CD14-positive monocyte (primary cell): Measurements from ENCODE around the gene DMRT2. TPM values are rescaled to one million over a fixed set of nuclear protein-coding genes. Genes with fewer than 3 reads are reported as not detected.

Source experiments
- DNase-seq, 3 donors: peaks; one replicate each; pipeline ENCODE4 v3.0.0-alpha.2; 2011 to 2022
- H2AFZ ChIP-seq: 2 replicates; pipeline ENCODE4 v1.6.0; 2012; ENCODE audit warnings: mild to moderate bottlenecking, low read depth, low read length, inconsistent platforms; ENCODE audit not compliant: insufficient read depth, poor library complexity, severe bottlenecking
- H3K27ac ChIP-seq, 2 donors: 1 replicate in 1 of 2; 2 replicates in 1 of 2; pipeline ENCODE4 v1.5.1; 2012 to 2013; ENCODE audit warnings: low read length in 2 of 2, control low read depth in 1 of 2, inconsistent platforms in 1 of 2, low read depth in 1 of 2, mild to moderate bottlenecking in 1 of 2
- H3K27me3 ChIP-seq, 2 donors: one replicate each; pipeline versions ENCODE4 v1.6.0 to v1.6.1; 2011 to 2013; ENCODE audit warnings: low read length in 2 of 2; ENCODE audit not compliant: control insufficient read depth in 2 of 2, insufficient read depth in 2 of 2
- H3K36me3 ChIP-seq, 2 donors: replicated peaks in 1 of 2; 1 replicate in 1 of 2; 2 replicates in 1 of 2; pipeline versions ENCODE4 v1.5.1 to v1.6.1; 2012 to 2013; ENCODE audit warnings: low read length in 2 of 2, control low read depth in 1 of 2, inconsistent platforms in 1 of 2, mild to moderate bottlenecking in 1 of 2; ENCODE audit not compliant: insufficient read depth in 2 of 2, control insufficient read depth in 1 of 2
- H3K4me1 ChIP-seq, 2 donors: 1 replicate in 1 of 2; 2 replicates in 1 of 2; pipeline versions ENCODE4 v1.5.1 to v1.6.1; 2012 to 2013; ENCODE audit warnings: low read length in 2 of 2, control low read depth in 1 of 2, inconsistent platforms in 1 of 2, mild to moderate bottlenecking in 1 of 2, moderate library complexity in 1 of 2; ENCODE audit not compliant: insufficient read depth in 2 of 2, control insufficient read depth in 1 of 2
- H3K4me2 ChIP-seq: replicated peaks from 2 replicates; pipeline ENCODE3; 2012; ENCODE audit warnings: low read length, moderate library complexity, mild to moderate bottlenecking; ENCODE audit not compliant: poor library complexity, severe bottlenecking; ENCODE audit errors: extremely low read depth
- H3K4me3 ChIP-seq, 3 experiments: fragments of 200-600 bp in 1 of 3; sonication (generic) in 1 of 3; replicated peaks in 1 of 3; 1 replicate in 2 of 3; 2 replicates in 1 of 3; pipeline ENCODE4 v1.5.1; 2011 to 2013; ENCODE audit warnings: low read length in 3 of 3, mild to moderate bottlenecking in 3 of 3, control low read depth in 2 of 3, low read depth in 2 of 3, inconsistent platforms in 1 of 3, moderate library complexity in 1 of 3
- H3K79me2 ChIP-seq: 2 replicates; pipeline ENCODE4 v1.6.0; 2012; ENCODE audit warnings: mild to moderate bottlenecking, control low read depth, inconsistent platforms, low read length, moderate library complexity; ENCODE audit not compliant: insufficient read depth
- H3K9ac ChIP-seq: 2 replicates; pipeline ENCODE4 v1.6.0; 2017; ENCODE audit warnings: low read length, mild to moderate bottlenecking; ENCODE audit not compliant: insufficient read depth, poor library complexity, severe bottlenecking
- H3K9me3 ChIP-seq, 2 donors: replicated peaks in 1 of 2; 1 replicate in 1 of 2; 2 replicates in 1 of 2; pipeline versions ENCODE4 v1.5.1 to v1.6.1; 2012 to 2013; ENCODE audit warnings: low read length in 2 of 2, control low read depth in 1 of 2; ENCODE audit not compliant: control insufficient read depth in 1 of 2, insufficient read depth in 1 of 2
- H4K20me1 ChIP-seq: 2 replicates; pipeline ENCODE4 v1.6.0; 2012; ENCODE audit warnings: mild to moderate bottlenecking, low read length, control low read depth, moderate library complexity; ENCODE audit not compliant: insufficient read depth
- H3K27ac Mint-ChIP-seq, 7 donors: one replicate each; pipeline ENCODE4 v1.8.0; 2020; ENCODE audit warnings: mild to moderate bottlenecking in 7 of 7, mixed read lengths in 7 of 7, moderate library complexity in 6 of 7, inconsistent platforms in 2 of 7
- H3K27me3 Mint-ChIP-seq, 3 donors: one replicate each; pipeline ENCODE4 v1.8.0; 2021 to 2022; ENCODE audit warnings: low read depth in 3 of 3, mild to moderate bottlenecking in 3 of 3, mixed read lengths in 3 of 3, moderate library complexity in 3 of 3, inconsistent platforms in 1 of 3
- H3K36me3 Mint-ChIP-seq, 2 donors: one replicate each; pipeline ENCODE4 v1.8.0; 2020; ENCODE audit warnings: mixed read lengths in 2 of 2, inconsistent platforms in 1 of 2, mild to moderate bottlenecking in 1 of 2
- H3K4me1 Mint-ChIP-seq: one replicate; pipeline ENCODE4 v1.8.0; 2020; ENCODE audit warnings: mild to moderate bottlenecking, mixed read lengths
- H3K4me3 Mint-ChIP-seq, 2 donors: one replicate each; pipeline ENCODE4 v1.8.0; 2020; ENCODE audit warnings: mild to moderate bottlenecking in 2 of 2, mixed read lengths in 2 of 2, moderate library complexity in 1 of 2
- H3K9me3 Mint-ChIP-seq, 7 donors: one replicate each; pipeline ENCODE4 v1.8.0; 2020 to 2022; ENCODE audit warnings: mixed read lengths in 7 of 7, mild to moderate bottlenecking in 6 of 7, moderate library complexity in 6 of 7, inconsistent platforms in 2 of 7
- WGBS: methylation state at CpG from one replicate; pipeline ENCODE4 v1.1.5; 2013; ENCODE audit warnings: missing lambda C conversion rate; ENCODE audit not compliant: insufficient coverage; 5-methylcytosine and 5-hydroxymethylcytosine counted together
- intact Hi-C, 2 donors: fragments of 100-400 bp; cut with micrococcal nuclease; formaldehyde crosslinking; loops; one replicate each; pipeline versions ENCODE4 v1.15.0 to v1.15.1; 2023
- polyA plus RNA-seq, 3 donors: library from polyadenylated mRNA; depleted of rRNA in 1 of 3; unstranded in 2 of 3; stranded (reverse) in 1 of 3; fragments of 300-500 nt in 2 of 3; fragments of >200 nt in 1 of 3; fragmentation: Illumina TruSeq in 2 of 3; gene quantifications; 1 replicate in 2 of 3; 2 replicates in 1 of 3; pipeline ENCODE4 v1.2.3, GENCODE V29; 2012 to 2021
- TF ChIP-seq, protein P1 (sequence below): fragments of 200-600 bp; IDR thresholded peaks from one replicate; pipeline ENCODE4 v1.8.0; 2022; ENCODE audit warnings: antibody characterized with exemption, mild to moderate bottlenecking

Gene DMRT2
- polyA plus RNA-seq, 3 donors = not detected

DNA sequence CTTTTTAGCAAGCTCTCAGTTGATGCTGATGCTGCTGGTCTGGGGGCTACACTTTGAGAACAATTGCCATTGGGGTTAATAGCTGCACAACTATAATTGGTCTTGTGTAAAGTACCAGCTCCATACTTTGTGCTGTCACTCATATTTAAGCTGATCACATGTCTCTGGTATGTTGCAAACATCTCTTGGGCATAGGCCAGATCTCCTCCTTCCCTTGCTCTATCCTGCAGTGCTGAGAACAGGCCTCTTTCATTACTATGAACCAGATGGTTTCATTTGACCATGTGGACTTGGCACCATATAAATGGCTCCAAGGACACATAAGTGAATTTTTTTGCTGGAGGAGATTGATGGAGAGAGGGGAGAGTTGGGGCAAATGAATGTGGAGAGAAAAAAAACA, 48.4 kb downstream of the DMRT2 start:
- Histone ChIP-seq H3K27me3 (peaks cover 3 to 6% of the 10 kb centered on the region in 2 donors), H3K4me2 (no peak overlapping the region), H3K36me3 (no peaks in the 10 kb centered on the region), H3K9ac (no peak overlapping the region), H3K4me3 (no peak overlapping the region), H3K27ac (no peak overlapping the region), H4K20me1 (no peaks in the 10 kb centered on the region), H3K4me1 (no peaks in the 10 kb centered on the region), H2AFZ (no peak overlapping the region), H3K9me3 (no peaks in the 10 kb centered on the region), H3K79me2 (no peaks in the 10 kb centered on the region)
- intact Hi-C loops = no loop called here
- Mint-ChIP-seq H3K36me3 (no peaks in the 10 kb centered on the region), H3K27me3 (peaks cover 5 to 27% (median 16%) of the 10 kb centered on the region in 3 donors), H3K27ac (no peak overlapping the region), H3K9me3 (peaks cover 0 to 6% (median 0%) of the 10 kb centered on the region in 7 donors), H3K4me1 (no peaks in the 10 kb centered on the region), H3K4me3 (no peak overlapping the region)
- no peak for DNase-seq
- TF ChIP-seq, protein P1, sequence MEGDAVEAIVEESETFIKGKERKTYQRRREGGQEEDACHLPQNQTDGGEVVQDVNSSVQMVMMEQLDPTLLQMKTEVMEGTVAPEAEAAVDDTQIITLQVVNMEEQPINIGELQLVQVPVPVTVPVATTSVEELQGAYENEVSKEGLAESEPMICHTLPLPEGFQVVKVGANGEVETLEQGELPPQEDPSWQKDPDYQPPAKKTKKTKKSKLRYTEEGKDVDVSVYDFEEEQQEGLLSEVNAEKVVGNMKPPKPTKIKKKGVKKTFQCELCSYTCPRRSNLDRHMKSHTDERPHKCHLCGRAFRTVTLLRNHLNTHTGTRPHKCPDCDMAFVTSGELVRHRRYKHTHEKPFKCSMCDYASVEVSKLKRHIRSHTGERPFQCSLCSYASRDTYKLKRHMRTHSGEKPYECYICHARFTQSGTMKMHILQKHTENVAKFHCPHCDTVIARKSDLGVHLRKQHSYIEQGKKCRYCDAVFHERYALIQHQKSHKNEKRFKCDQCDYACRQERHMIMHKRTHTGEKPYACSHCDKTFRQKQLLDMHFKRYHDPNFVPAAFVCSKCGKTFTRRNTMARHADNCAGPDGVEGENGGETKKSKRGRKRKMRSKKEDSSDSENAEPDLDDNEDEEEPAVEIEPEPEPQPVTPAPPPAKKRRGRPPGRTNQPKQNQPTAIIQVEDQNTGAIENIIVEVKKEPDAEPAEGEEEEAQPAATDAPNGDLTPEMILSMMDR = no peak

DNA sequence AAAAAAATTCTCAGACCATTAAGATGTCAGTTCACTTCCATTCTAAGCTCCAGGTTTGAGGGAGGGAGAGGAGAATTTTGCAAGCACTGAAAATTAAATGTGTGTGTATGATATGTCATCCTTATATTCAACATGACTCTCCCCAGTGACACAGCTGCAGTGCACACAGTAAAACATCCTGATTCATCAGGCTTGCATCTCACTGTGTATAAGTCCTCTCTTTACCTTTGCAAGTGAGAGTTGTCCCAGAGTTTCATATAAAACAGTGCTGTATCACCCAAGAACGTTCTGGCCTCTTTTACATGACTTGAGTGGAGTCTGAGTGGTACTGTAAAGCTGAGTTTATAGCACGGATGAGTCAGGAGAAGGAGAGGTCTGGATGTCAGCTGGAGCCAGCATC, 50.0 kb downstream of the DMRT2 start:
- intact Hi-C loops = no loop called here
- peaks cover 5 to 25% (median 15%) of the 10 kb centered on the region in 3 donors for H3K27me3 Mint-ChIP-seq

More for the DNA sequence above, 50.0 kb downstream of the DMRT2 start:
- no peaks in the 10 kb centered on the region for H3K36me3 ChIP-seq
- no peak overlapping the region for H2AFZ ChIP-seq
- no peak overlapping the region for H3K4me2 ChIP-seq
- peaks cover 3 to 6% of the 10 kb centered on the region in 2 donors for H3K27me3 ChIP-seq
- H3K79me2 ChIP-seq = no peaks in the 10 kb centered on the region
- no peaks in the 10 kb centered on the region for H4K20me1 ChIP-seq
- H3K27ac ChIP-seq = no peak overlapping the region
- Mint-ChIP-seq H3K4me1 (no peaks in the 10 kb centered on the region), H3K9me3 (peaks cover 0 to 11% (median 7%) of the 10 kb centered on the region in 7 donors), H3K4me3 (no peak overlapping the region), H3K27ac (no peak overlapping the region), H3K36me3 (no peaks in the 10 kb centered on the region)
- no peaks in the 10 kb centered on the region for H3K9me3 ChIP-seq
- no peak for DNase-seq
- H3K9ac ChIP-seq = no peak overlapping the region
- no peak overlapping the region for H3K4me3 ChIP-seq
- 77% methylated on average over 1 of the region's 2 CpGs for WGBS
- TF ChIP-seq, protein P1 = no peak
- no peaks in the 10 kb centered on the region for H3K4me1 ChIP-seq
